Parathyroid adenoma (tissue), 2 donors: ENCODE measurements around the gene ACIN1.
A peak's percentile ranks its signal among the peaks of the same experiment; 100 is the strongest.

ENCODE experiments used
- H2AFZ ChIP-seq: fragments of 300-600 bp; sonication (generic); one replicate; pipeline ENCODE4 v1.7.0; 2017; ENCODE audit warnings: antibody characterized with exemption, mild to moderate bottlenecking
- H3K27ac ChIP-seq: fragments of 300-600 bp; sonication (generic); one replicate; pipeline ENCODE4 v1.7.0; 2017
- H3K27me3 ChIP-seq: fragments of 300-600 bp; sonication (generic); one replicate; pipeline ENCODE4 v1.7.0; 2017; ENCODE audit warnings: low read length; ENCODE audit not compliant: control insufficient read depth, insufficient read depth
- H3K36me3 ChIP-seq: fragments of 300-600 bp; sonication (generic); one replicate; pipeline ENCODE4 v1.7.0; 2017; ENCODE audit warnings: low read length; ENCODE audit not compliant: control insufficient read depth, insufficient read depth
- H3K4me1 ChIP-seq: fragments of 300-600 bp; sonication (generic); one replicate; pipeline ENCODE4 v1.7.0; 2017; ENCODE audit warnings: control low read depth
- H3K4me2 ChIP-seq: fragments of 300-600 bp; sonication (generic); one replicate; pipeline ENCODE4 v1.7.0; 2017; ENCODE audit warnings: low read length
- H3K4me3 ChIP-seq: fragments of 300-600 bp; sonication (generic); one replicate; pipeline ENCODE4 v1.7.0; 2017; ENCODE audit warnings: low read depth, low read length
- H3K79me2 ChIP-seq: fragments of 300-600 bp; sonication (generic); one replicate; pipeline ENCODE4 v1.7.0; 2017; ENCODE audit warnings: control low read depth
- H3K9ac ChIP-seq: fragments of 300-600 bp; sonication (generic); one replicate; pipeline ENCODE4 v1.7.0; 2017; ENCODE audit warnings: mild to moderate bottlenecking
- H3K9me3 ChIP-seq: fragments of 300-600 bp; sonication (generic); one replicate; pipeline ENCODE4 v1.7.0; 2017; ENCODE audit warnings: low read length; ENCODE audit not compliant: control insufficient read depth
- TF ChIP-seq, protein P1 (sequence below): fragments of 300-600 bp; sonication (generic); IDR thresholded peaks from one replicate; pipeline ENCODE4 v1.7.0; 2017; ENCODE audit warnings: antibody characterized with exemption, mild to moderate bottlenecking
- donor health status: primary hyperparathyroidism.

The ACIN1 gene

DNA sequence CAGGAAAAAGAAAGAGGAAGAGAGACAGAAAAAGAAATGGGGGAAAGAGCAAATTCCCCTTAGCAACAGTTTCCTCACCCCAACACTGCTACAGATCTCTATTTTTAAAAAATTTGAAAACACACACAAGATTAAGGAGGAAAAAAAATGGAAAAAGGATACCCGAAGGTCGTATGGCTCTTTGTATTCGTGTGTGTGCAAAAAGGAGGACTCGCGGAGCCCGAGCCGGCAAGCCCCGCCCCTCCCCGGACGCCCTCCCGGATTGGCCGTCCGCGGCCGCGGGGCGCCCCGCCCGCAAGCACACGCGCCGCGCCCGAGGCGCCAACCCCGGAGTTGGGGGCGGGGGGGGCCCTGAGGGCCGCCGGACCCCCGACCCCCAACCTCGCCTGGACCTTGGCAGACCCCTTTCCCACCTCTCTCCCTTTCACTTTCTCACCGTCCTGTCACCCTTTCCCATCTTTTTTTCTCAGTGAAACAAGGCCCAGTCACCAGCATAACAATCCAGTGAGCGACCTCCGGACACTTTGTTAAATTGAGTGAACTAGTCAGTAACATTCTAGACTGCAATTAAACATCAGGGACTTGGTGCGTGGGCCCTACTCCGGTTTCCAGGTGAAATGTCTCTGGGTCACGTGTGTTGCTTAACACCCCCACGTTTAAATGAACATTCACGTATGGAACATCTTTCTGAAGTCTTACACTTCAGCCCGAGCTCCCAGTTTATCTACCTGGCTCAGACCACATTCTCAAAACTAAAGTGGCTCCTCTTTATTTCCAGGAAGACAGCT, 84.8 kb downstream of the ACIN1 start, which contains the start of gene C14orf93:
TSS of gene C14orf93 (minus strand) at position 205 of the 788 bp plus-strand sequence. CDS start 11,120 bp downstream, outside the sequence.
- Histone ChIP-seq H3K4me3 (peak within 1 kb of the TSS; percentile 62), H3K4me2 (peak within 1 kb of the TSS; percentile 70), H3K79me2 (no peaks in the 10 kb centered on the region), H3K36me3 (no peaks in the 10 kb centered on the region), H3K9ac (no peak within 1 kb of the TSS), H2AFZ (peak within 1 kb of the TSS; percentile 96), H3K4me1 (peaks cover 13% of the 10 kb centered on the region), H3K9me3 (no peaks in the 10 kb centered on the region), H3K27me3 (no peaks in the 10 kb centered on the region), H3K27ac (peak within 1 kb of the TSS; percentile 66)
- TF ChIP-seq, protein P1, sequence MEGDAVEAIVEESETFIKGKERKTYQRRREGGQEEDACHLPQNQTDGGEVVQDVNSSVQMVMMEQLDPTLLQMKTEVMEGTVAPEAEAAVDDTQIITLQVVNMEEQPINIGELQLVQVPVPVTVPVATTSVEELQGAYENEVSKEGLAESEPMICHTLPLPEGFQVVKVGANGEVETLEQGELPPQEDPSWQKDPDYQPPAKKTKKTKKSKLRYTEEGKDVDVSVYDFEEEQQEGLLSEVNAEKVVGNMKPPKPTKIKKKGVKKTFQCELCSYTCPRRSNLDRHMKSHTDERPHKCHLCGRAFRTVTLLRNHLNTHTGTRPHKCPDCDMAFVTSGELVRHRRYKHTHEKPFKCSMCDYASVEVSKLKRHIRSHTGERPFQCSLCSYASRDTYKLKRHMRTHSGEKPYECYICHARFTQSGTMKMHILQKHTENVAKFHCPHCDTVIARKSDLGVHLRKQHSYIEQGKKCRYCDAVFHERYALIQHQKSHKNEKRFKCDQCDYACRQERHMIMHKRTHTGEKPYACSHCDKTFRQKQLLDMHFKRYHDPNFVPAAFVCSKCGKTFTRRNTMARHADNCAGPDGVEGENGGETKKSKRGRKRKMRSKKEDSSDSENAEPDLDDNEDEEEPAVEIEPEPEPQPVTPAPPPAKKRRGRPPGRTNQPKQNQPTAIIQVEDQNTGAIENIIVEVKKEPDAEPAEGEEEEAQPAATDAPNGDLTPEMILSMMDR: no peak

- Histone ChIP-seq H3K9ac (no peak overlapping the region), H3K4me2 (peak overlapping the region; percentile 70), H3K9me3 (no peaks in the 10 kb centered on the region), H3K79me2 (no peaks in the 10 kb centered on the region), H3K4me3 (peak overlapping the region; percentile 62), H3K36me3 (no peaks in the 10 kb centered on the region), H2AFZ (peak overlapping the region; percentile 96), H3K4me1 (peaks cover 13% of the 10 kb centered on the region), H3K27me3 (no peaks in the 10 kb centered on the region), H3K27ac (peak overlapping the region; percentile 66)
- TF ChIP-seq, protein P1: no peak
Observed at GRCh38 chr14:23009483-23009938, 85.4 kb downstream of the ACIN1 start.

GRCh38 chr14:23008831-23009230, 86.1 kb downstream of the ACIN1 start:
- Histone ChIP-seq H3K4me3 (no peak overlapping the region), H3K36me3 (no peaks in the 10 kb centered on the region), H3K27me3 (no peaks in the 10 kb centered on the region), H2AFZ (no peak overlapping the region), H3K4me2 (no peak overlapping the region), H3K9me3 (no peaks in the 10 kb centered on the region), H3K79me2 (no peaks in the 10 kb centered on the region), H3K9ac (no peak overlapping the region), H3K27ac (no peak overlapping the region), H3K4me1 (peaks cover 13% of the 10 kb centered on the region)
- TF ChIP-seq, protein P1: no peak
